ENCODE measurements around the gene PPP1R37.

DNA sequence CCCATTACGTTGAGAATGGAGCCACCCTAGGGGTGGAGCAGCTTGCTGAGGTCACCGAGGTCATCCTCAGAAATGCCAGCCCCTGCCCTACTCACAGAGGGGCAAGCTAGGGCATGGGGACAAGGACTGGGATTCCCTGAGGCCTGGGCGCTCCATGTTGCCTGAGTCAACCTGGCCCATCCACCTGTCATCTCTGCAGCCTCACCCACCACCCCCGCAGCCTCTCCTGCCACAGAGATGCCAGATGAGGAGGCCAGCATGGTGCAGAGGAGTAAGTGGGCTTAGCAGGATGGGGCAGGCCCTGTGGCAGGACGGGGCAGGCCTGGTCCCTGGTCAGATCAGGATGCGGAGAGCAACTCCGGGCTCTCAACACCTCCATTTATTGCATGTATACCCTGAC, 58.3 kb downstream of the PPP1R37 start:
- TF ChIP-seq, protein P1, sequence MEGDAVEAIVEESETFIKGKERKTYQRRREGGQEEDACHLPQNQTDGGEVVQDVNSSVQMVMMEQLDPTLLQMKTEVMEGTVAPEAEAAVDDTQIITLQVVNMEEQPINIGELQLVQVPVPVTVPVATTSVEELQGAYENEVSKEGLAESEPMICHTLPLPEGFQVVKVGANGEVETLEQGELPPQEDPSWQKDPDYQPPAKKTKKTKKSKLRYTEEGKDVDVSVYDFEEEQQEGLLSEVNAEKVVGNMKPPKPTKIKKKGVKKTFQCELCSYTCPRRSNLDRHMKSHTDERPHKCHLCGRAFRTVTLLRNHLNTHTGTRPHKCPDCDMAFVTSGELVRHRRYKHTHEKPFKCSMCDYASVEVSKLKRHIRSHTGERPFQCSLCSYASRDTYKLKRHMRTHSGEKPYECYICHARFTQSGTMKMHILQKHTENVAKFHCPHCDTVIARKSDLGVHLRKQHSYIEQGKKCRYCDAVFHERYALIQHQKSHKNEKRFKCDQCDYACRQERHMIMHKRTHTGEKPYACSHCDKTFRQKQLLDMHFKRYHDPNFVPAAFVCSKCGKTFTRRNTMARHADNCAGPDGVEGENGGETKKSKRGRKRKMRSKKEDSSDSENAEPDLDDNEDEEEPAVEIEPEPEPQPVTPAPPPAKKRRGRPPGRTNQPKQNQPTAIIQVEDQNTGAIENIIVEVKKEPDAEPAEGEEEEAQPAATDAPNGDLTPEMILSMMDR (conservative IDR thresholded peaks at IDR 0.05): no peak
- TF ChIP-seq ZFX (IDR thresholded peaks at IDR 0.05): no peak

All from C4-2B (cell line).